Heart right ventricle (tissue), 16 donors: ENCODE results near the gene RPUSD4. TPM values are rescaled to one million over a fixed set of nuclear protein-coding genes. Genes with fewer than 3 reads are reported as not detected.

Source experiments
- ATAC-seq, 8 donors: fragments of 200-7000 bp; cut with Tn5 transposase; one replicate each; pipeline ENCODE4 v1.9.1; 2020; ENCODE audit warnings: mild to moderate bottlenecking in 8 of 8, moderate library complexity in 8 of 8, moderate number of reproducible peaks in 1 of 8
- DNase-seq, 2 donors: peaks; one replicate each; pipeline ENCODE4 v3.0.0-alpha.2; 2020
- H3K27ac ChIP-seq, 10 donors: fragments of 200-600 bp; sonication (generic) in 2 of 10; one replicate each; pipeline versions ENCODE4 v1.5.0 to v1.8.0; 2020 to 2022; ENCODE audit warnings: mild to moderate bottlenecking in 3 of 10
- H3K27me3 ChIP-seq, 7 donors: fragments of 200-600 bp; one replicate each; pipeline ENCODE4 v1.8.0; 2021 to 2022; ENCODE audit warnings: mild to moderate bottlenecking in 2 of 7
- H3K36me3 ChIP-seq, 9 donors: fragments of 200-600 bp; sonication (generic) in 1 of 9; one replicate each; pipeline versions ENCODE4 v1.5.0 to v1.8.0; 2020 to 2022; ENCODE audit warnings: mild to moderate bottlenecking in 2 of 9
- H3K4me1 ChIP-seq, 9 donors: fragments of 200-600 bp; sonication (generic) in 1 of 9; one replicate each; pipeline versions ENCODE4 v1.5.0 to v1.8.0; 2020 to 2022; ENCODE audit warnings: mild to moderate bottlenecking in 4 of 9
- H3K4me3 ChIP-seq, 10 donors: fragments of 200-600 bp; sonication (generic) in 2 of 10; one replicate each; pipeline versions ENCODE4 v1.5.0 to v1.8.0; 2020 to 2022; ENCODE audit warnings: mild to moderate bottlenecking in 7 of 10, moderate library complexity in 2 of 10
- H3K9me3 ChIP-seq, 11 donors: fragments of 200-600 bp in 10 of 11; sonication (generic) in 2 of 11; one replicate each; pipeline versions ENCODE4 v1.5.0 to v1.8.0; 2013 to 2022; ENCODE audit warnings: mild to moderate bottlenecking in 2 of 11, control low read depth in 1 of 11, moderate library complexity in 1 of 11
- WGBS, 2 donors: extraction: QIAGEN DNeasy Blood & Tissue Kit; methylation state at CpG; one replicate each; pipeline ENCODE4 v1.1.7; 2013; ENCODE audit warnings: inconsistent platforms in 1 of 2; 5-methylcytosine and 5-hydroxymethylcytosine counted together
- intact Hi-C, 10 donors: fragments of 100-400 bp; cut with DNase I; formaldehyde crosslinking; loops; one replicate each; pipeline versions ENCODE4 v1.11.1 to v1.14.2; 2022
- polyA plus RNA-seq, 2 donors: library from polyadenylated mRNA; stranded (reverse); fragments of 200-250 nt; gene quantifications; one replicate each; pipeline ENCODE4 v1.2.3, GENCODE V29; 2013
- total RNA-seq, 10 donors: library from RNA; stranded (reverse); fragmentation: NEBNext Ultra II Directional in 3 of 10; extraction: Animal tissue kit (Norgen Biotek cat#: 25700) in 3 of 10; gene quantifications; one replicate each; pipeline versions ENCODE4 v1.2.1 to v1.2.4, GENCODE V29; 2021 to 2023
- TF ChIP-seq, protein P1 (sequence below), 9 donors: fragments of 200-600 bp; sonication (generic) in 2 of 9; IDR thresholded peaks; one replicate each; pipeline versions ENCODE4 v1.5.0 to v1.8.0; 2021 to 2022; ENCODE audit warnings: antibody characterized with exemption in 9 of 9, mild to moderate bottlenecking in 5 of 9, moderate library complexity in 1 of 9
- donor health status: Arrhythmogenic right ventricular cardiomyopathy.
- donor health status: ischemic (EF 13 %, LVEDD 7.1; RV severe dilation, severe dysfunction).
- donor health status: healthy with polysubstance abuse.
- donor health status: DM: no; HTN: yes; CAD: no.
- donor health status: DM: no; HTN: no; CAD: no.
- donor health status: ischemic (EF 25% LVEDD 6.9; RV normal size, moderate dysfunction).
- donor health status: ischemic (EF 25% LVEDD 5.7; RV mildly dilated, moderate dysfunction).
- donor health status: healthy.
- donor health status: DM: yes; HTN: yes; CAD: no.
- donor health status: Ischemic cardiomyopathy.
- donor health status: ischemic (EF 35%, LVEDD 5.7; RV mildly dilated, moderate dysfunction).
- donor health status: nonischemic (EF 11% LVEDD 7.7; RV severe dilation, severe dysfunction).
- donor health status: DM: yes; HTN: yes; CAD: no.
- donor health status: PGD.
- donor health status: ischemic (EF 29% LVEDD 5.4; RV normal size, mild dysfunction).
- donor health status: nonischemic (EF 23%, LVEDD 6.1; RV moderate dilation, normal function).

Gene RPUSD4
- total and polyA plus RNA-seq, 12 donors, result 12.8 to 70.0 (median 36.8) TPM

DNA sequence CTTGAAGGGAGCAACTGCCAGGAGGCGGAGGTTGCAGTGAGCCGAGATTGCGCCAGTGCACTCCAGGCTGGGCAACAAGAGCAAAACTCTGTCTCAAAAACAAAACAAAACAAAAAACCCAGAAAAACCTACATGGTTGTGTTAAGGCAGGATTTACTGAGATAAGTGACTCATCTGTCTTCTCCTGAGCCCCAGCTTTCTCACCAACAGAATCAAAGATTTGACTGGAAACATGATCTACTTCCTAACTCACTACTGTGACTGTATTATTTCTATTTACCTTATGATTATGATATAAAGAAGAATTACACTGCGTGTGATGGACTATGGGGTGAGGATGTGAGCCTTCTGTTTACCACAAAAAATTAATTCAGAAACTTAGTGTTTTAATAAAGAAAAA is 21.9 kb upstream of the RPUSD4 start:
- WGBS, 2 donors, result 86 to 97% methylated on average over 4 of the region's 4 CpGs
- TF ChIP-seq, protein P1, sequence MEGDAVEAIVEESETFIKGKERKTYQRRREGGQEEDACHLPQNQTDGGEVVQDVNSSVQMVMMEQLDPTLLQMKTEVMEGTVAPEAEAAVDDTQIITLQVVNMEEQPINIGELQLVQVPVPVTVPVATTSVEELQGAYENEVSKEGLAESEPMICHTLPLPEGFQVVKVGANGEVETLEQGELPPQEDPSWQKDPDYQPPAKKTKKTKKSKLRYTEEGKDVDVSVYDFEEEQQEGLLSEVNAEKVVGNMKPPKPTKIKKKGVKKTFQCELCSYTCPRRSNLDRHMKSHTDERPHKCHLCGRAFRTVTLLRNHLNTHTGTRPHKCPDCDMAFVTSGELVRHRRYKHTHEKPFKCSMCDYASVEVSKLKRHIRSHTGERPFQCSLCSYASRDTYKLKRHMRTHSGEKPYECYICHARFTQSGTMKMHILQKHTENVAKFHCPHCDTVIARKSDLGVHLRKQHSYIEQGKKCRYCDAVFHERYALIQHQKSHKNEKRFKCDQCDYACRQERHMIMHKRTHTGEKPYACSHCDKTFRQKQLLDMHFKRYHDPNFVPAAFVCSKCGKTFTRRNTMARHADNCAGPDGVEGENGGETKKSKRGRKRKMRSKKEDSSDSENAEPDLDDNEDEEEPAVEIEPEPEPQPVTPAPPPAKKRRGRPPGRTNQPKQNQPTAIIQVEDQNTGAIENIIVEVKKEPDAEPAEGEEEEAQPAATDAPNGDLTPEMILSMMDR (IDR thresholded peaks at IDR 0.05), result no peak
- Histone ChIP-seq H3K36me3 (peaks cover 0 to 51% (median 5%) of the 10 kb centered on the region in 9 donors), H3K27me3 (no peaks in the 10 kb centered on the region), H3K4me1 (peaks cover 0 to 33% (median 29%) of the 10 kb centered on the region in 9 donors), H3K27ac (no peak overlapping the region), H3K9me3 (no peaks in the 10 kb centered on the region), H3K4me3 (no peak overlapping the region)
- no peak for DNase-seq
- intact Hi-C loops, result no loop called here
- ATAC-seq, result no peak

DNA sequence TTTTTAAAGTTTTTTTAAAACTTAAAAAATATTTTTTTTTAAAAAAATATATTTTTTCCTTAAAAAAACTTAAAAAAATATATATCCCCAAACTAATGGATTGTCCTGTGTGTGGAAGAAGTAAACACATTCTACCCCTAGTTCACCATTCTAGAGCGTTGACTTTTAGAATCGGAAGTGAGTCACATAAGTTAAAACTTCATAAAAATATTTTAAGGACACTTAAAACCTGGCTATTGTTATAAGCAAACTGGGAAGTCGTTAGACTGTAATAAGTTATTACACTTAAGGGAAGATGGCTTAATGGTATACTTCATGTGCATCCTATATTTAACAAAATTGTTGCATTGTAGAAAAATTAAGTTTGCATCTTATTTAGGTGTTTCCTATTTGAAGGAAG is 21.2 kb upstream of the RPUSD4 start:
- DNase-seq, result no peak
- Histone ChIP-seq H3K4me3 (no peak overlapping the region), H3K4me1 (peaks cover 0 to 33% (median 29%) of the 10 kb centered on the region in 9 donors), H3K27me3 (no peaks in the 10 kb centered on the region), H3K27ac (peak overlapping the region in 1 of 10 donors; percentile 36), H3K9me3 (no peaks in the 10 kb centered on the region), H3K36me3 (peaks cover 0 to 45% (median 5%) of the 10 kb centered on the region in 9 donors)
- intact Hi-C loops, result no loop called here
- no peak for ATAC-seq
- 90 to 91% methylated on average over 3 of the region's 3 CpGs for WGBS, 2 donors
- TF ChIP-seq, protein P1 (IDR thresholded peaks at IDR 0.05), result no peak

GRCh38 chr11:126231725-126232459 is 20.4 kb upstream of the RPUSD4 start:
- Histone ChIP-seq H3K4me1 (peaks cover 0 to 33% (median 29%) of the 10 kb centered on the region in 9 donors), H3K27me3 (no peaks in the 10 kb centered on the region), H3K36me3 (peaks cover 0 to 41% (median 5%) of the 10 kb centered on the region in 9 donors), H3K9me3 (no peaks in the 10 kb centered on the region), H3K4me3 (no peak overlapping the region), H3K27ac (peak overlapping the region in 3 of 10 donors; percentile 11 to 54 (median 36))
- no peak for DNase-seq
- 55 to 64% methylated on average over 6 of the region's 6 CpGs for WGBS, 2 donors
- peak in 4 of 8 donors; percentile 27 to 72 (median 39) for ATAC-seq
- TF ChIP-seq, protein P1 (IDR thresholded peaks at IDR 0.05), result no peak
- intact Hi-C loops, result no loop called here

DNA sequence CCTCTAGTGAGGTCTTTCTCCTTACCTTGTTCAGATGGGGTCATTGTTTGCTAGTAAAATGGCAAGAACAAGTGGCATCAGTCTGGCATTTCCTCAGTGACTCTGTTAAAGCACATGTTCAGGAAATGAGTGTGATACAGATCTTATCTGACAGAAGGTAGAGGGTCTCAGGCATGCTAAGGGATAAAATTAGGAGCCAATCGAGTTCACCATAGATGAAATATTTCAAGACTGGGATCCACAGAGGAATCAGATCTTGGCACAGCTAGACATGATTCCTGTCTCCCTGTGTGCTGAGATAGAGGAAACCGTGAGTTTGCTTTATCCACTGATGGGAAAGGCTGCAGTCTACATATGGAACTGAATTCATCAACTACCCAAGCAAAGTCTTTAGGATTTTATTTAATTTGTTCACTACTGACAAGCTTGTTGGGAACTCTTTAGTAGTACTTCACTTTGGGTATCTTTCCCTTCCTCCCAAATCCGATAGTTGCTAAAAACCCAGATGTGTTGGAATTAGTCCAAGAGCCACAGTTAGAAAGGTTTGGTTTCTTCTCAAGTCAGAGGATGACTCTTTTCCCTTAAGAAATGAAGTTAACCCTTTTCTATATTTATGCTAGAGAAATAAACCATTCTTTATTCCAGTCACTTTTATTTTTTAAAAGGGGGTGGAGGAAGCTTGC is 18.5 kb upstream of the RPUSD4 start:
- TF ChIP-seq, protein P1 (IDR thresholded peaks at IDR 0.05), result no peak
- WGBS, 2 donors, result 35 to 53% methylated on average over 3 of the region's 3 CpGs

More for the DNA sequence above, 18.5 kb upstream of the RPUSD4 start:
- Histone ChIP-seq H3K9me3 (no peaks in the 10 kb centered on the region), H3K36me3 (peaks cover 0 to 22% (median 0%) of the 10 kb centered on the region in 9 donors), H3K4me3 (no peak overlapping the region), H3K27ac (peak overlapping the region in 2 of 10 donors; percentile 16 to 54), H3K4me1 (peaks cover 0 to 34% (median 29%) of the 10 kb centered on the region in 9 donors), H3K27me3 (no peaks in the 10 kb centered on the region)
- DNase-seq, result no peak
- no peak for ATAC-seq
- intact Hi-C loops, result no loop called here
